T-helper 2 cell treated with Interferon-gamma antibody and Interleukin-4, amounts not matched to agents 5 μg/mL and 100 μg/mL, for 36 hours (primary cell): ENCODE measurements around the gene MRNIP.
A peak's percentile ranks its signal among the peaks of the same experiment; 100 is the strongest.

Source experiments
- DNase-seq: peaks from one replicate; pipeline ENCODE4 v3.0.0; 2021; ENCODE audit warnings: low spot score
- H3K27ac Mint-ChIP-seq: one replicate; pipeline ENCODE4 v1.8.0; 2021; ENCODE audit warnings: mild to moderate bottlenecking, mixed read lengths
- H3K27me3 Mint-ChIP-seq: one replicate; pipeline ENCODE4 v1.8.0; 2021; ENCODE audit warnings: low read depth, mixed read lengths
- H3K36me3 Mint-ChIP-seq: one replicate; pipeline ENCODE4 v1.8.0; 2021; ENCODE audit warnings: low read depth, mixed read lengths
- H3K4me1 Mint-ChIP-seq: one replicate; pipeline ENCODE4 v1.8.0; 2021; ENCODE audit warnings: low read depth, mixed read lengths
- H3K4me3 Mint-ChIP-seq: one replicate; pipeline ENCODE4 v1.8.0; 2022; ENCODE audit warnings: mild to moderate bottlenecking, moderate library complexity, mixed read lengths
- H3K9me3 Mint-ChIP-seq: one replicate; pipeline ENCODE4 v1.8.0; 2021; ENCODE audit warnings: mixed read lengths

The MRNIP gene, protein sequence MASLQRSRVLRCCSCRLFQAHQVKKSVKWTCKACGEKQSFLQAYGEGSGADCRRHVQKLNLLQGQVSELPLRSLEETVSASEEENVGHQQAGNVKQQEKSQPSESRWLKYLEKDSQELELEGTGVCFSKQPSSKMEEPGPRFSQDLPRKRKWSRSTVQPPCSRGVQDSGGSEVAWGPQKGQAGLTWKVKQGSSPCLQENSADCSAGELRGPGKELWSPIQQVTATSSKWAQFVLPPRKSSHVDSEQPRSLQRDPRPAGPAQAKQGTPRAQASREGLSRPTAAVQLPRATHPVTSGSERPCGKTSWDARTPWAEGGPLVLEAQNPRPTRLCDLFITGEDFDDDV

DNA sequence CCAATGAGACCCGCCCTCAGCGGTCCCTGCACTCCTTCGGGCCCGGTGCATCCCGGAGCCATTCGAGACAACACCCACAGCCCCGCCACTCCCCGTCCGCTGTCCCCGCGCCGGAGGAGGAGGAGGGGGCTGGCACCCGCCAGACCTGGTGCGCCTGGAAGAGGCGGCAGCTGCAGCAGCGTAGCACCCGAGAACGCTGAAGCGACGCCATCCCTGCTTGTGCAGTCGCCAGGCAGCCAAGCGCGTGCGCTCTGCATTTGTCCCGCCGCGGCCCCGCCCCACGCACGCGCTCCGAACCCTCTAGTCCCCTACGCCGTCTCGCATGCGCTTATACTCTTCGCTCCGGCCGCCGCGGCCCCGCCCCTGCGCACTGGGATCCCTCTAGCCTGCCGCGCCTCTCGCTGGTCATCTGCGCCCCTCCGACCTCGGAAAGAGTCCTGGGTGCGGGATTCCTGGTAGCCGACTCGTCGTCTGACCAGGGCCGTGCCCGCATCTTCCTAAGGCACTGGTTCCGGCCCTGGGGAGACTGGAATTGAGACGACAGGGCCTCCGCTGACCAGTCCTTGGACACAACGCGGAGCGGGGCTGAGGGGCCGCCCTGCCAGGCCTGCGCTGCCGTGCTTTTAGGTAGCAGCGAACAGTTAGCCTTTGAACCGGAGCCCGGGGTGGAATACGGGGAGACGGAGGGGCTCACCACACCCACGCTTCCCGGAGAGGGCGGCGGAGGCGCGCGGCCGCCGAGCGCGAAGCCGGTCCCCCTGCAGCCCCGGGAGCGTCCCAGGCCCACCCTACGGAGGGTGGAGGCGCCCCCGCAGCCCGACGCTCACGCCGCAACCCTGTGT lies at the start of gene MRNIP:
TSS of gene MRNIP (minus strand) at position 232 of the 842 bp plus-strand sequence. CDS start at position 211, 21 bp downstream.
- DNase-seq: peak; percentile 93
- Mint-ChIP-seq H3K4me1 (peaks cover 7% of the 10 kb centered on the region), H3K27me3 (no peaks in the 10 kb centered on the region), H3K27ac (peak within 1 kb of the TSS; percentile 86), H3K4me3 (peak within 1 kb of the TSS; percentile 97), H3K36me3 (peaks cover 13% of the 10 kb centered on the region), H3K9me3 (no peaks in the 10 kb centered on the region)

DNA sequence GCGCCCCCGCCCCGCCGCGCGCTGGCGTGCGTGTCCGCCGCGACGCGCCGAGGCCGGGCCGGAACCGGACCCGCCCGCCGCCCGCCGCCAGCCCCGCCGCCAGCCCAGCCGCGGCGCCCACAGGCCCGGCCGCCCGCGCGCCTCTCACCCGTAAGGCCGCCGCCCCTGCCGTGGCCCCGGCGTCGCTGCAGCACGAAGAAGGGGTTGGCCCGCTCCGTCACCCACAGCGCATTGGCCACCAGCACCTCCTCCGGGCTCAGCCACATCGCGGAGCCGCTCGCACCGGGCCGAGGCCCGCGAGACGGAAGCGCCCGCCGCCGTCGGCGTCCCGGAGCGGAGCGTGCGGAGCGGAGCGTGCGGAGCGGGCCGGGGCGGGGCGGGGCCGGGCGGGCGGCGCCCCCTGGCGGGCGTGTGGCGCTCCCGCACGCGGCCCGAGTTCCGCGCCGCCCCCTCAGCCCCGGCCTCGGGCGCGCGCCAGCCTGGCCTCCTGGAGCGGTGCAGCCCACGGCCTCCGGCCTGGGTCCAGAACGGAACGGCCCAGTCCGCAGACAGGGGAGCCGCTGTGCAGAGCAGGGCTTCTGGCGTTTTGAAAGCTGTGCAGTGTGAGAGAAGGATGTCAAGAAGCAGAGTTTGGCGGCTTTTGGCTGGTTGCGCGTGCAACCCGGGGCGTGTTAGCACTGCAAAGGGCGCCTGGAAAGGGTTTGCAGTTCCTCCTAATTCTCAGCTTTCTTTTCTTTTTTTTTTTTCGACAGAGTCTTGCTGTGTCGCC lies 49.1 kb upstream of the MRNIP start, which contains the start of gene TBC1D9B:
TSS of gene TBC1D9B (minus strand) at position 342 of the 769 bp plus-strand sequence. CDS start at position 266, 76 bp downstream.
- Mint-ChIP-seq H3K27ac (peak within 1 kb of the TSS; percentile 80), H3K4me3 (peak within 1 kb of the TSS; percentile 85), H3K27me3 (no peaks in the 10 kb centered on the region), H3K9me3 (no peaks in the 10 kb centered on the region), H3K36me3 (peaks cover 13% of the 10 kb centered on the region), H3K4me1 (peaks cover 10% of the 10 kb centered on the region)
- peak; percentile 63 for DNase-seq

DNA sequence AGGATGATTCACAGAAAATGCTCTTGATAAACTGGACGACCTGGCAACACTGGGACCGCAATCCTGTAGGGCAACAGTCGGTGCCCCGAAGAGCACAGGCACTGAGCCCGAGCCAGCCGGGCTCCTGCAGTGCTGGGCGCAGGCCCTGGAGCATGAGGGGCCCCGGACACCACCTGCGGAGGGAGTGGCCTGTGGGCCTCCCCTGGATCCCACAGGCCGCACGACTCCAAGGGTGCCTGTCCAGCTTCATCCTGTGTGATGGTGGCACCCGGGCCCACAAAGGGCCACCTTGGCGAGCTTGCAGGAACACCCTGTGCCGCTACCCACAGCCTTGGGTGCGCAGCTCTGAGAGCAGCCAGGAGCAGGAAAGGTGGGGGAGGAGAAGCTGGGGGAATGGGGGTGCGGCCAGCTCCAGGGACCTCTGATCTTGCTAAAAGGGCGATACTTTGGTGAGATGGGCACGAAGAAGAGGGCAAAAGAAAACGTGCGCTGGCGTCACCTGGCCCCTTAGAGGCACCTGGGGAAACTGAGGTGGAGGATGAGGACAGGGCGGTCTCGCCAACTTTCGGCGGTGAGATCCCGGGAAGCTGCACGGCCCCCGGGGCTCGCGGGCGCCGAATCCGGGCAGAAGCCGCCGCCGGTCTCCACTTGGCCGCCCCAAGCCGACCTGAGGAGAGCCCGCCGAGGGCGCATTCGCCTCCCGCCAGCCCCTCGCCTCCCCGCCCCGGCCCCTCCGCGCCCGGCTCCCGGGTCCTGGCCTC lies 48.4 kb upstream of the MRNIP start:
- no peaks in the 10 kb centered on the region for H3K27me3 Mint-ChIP-seq
- DNase-seq: no peak
- no peaks in the 10 kb centered on the region for H3K9me3 Mint-ChIP-seq
- H3K36me3 Mint-ChIP-seq: peaks cover 13% of the 10 kb centered on the region
- H3K4me3 Mint-ChIP-seq: peak overlapping the region; percentile 85
- peaks cover 10% of the 10 kb centered on the region for H3K4me1 Mint-ChIP-seq
- peak overlapping the region; percentile 80 for H3K27ac Mint-ChIP-seq

DNA sequence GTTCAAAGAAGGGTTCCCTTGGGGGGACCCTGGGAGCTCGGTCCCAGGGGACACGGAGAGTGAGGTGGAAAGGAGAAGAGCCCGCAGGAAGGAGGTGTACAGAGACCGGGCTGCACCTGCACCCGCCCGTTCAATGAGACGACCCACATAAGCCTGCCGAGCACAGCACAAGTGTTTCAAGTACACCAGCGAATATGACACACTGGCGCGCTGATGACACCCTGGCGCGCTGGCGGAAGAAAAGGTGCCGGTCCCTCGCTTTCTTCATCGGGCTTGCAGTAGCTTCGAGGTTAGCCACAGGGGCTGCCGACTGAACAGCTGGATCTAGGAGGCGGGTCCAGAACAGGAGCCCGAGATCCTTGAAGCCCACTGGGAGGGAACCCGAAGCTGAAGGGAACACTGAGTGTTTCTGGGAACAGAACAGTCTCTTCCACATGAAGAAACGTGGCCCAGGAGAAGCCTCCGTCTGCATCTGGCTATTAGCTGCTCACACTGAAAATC lies 47.7 kb upstream of the MRNIP start:
- Mint-ChIP-seq H3K9me3 (no peaks in the 10 kb centered on the region), H3K27me3 (no peaks in the 10 kb centered on the region), H3K36me3 (peaks cover 13% of the 10 kb centered on the region), H3K4me1 (peaks cover 10% of the 10 kb centered on the region), H3K27ac (no peak overlapping the region), H3K4me3 (peak overlapping the region; percentile 85)
- no peak for DNase-seq

DNA sequence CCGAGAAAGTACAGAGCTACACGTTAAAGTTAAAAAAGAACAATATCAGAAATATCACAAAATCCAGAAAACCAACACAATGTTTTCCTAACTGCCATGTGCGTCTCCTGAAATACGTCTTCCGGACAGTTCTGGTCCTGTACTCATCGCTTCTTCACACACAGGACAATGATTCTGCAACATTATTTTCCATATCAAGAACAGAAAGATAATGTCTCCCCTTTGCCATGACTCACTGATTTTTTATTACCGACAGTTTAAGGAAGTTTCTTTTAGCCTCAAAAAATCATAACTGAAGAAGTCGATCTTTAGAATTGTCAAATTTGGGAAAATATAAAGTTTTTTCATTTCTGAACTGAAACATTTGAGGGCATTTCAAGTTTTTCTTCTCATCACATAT lies 46.5 kb upstream of the MRNIP start:
- peak overlapping the region; percentile 7 for H3K27ac Mint-ChIP-seq
- H3K4me1 Mint-ChIP-seq: peaks cover 10% of the 10 kb centered on the region
- no peak overlapping the region for H3K4me3 Mint-ChIP-seq
- no peaks in the 10 kb centered on the region for H3K27me3 Mint-ChIP-seq
- DNase-seq: no peak
- H3K9me3 Mint-ChIP-seq: no peaks in the 10 kb centered on the region
- H3K36me3 Mint-ChIP-seq: peaks cover 13% of the 10 kb centered on the region

DNA sequence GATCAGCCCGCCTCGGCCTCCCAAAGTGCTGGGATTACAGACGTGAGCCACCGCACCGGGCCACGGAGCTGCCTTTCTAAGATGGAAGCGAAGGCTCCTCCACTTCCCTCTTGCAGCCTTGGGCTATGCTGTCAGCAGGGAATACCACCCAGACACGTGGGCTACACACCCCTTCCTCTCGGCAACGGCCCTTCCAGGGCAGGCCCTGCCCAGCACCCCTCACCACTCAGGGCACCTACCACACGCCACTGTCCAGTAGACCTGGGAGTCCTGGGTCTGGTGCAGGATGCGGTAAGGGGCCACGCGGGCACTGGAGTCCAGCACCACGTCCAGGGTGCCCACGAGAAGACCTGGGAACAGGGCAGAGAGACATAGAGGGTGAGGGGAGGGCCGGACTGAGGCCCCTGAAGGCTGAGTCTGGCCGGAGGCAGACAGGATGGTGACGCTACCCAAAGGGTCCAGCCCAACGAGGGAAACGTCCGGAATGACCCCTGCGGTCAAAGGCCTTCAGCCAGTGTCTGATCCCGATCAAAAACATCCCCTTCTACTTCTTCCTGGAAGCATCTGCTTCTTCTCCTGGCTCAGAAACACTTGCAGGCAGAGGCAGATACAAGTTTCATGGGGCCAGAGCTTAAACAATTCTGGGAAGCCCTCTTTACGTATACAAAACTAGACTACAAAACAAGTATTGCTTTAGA lies 46.0 kb upstream of the MRNIP start:
- no peak for DNase-seq
- no peak overlapping the region for H3K4me3 Mint-ChIP-seq
- no peaks in the 10 kb centered on the region for H3K27me3 Mint-ChIP-seq
- peak overlapping the region; percentile 7 for H3K27ac Mint-ChIP-seq
- H3K36me3 Mint-ChIP-seq: peaks cover 16% of the 10 kb centered on the region
- peaks cover 10% of the 10 kb centered on the region for H3K4me1 Mint-ChIP-seq
- H3K9me3 Mint-ChIP-seq: no peaks in the 10 kb centered on the region

DNA sequence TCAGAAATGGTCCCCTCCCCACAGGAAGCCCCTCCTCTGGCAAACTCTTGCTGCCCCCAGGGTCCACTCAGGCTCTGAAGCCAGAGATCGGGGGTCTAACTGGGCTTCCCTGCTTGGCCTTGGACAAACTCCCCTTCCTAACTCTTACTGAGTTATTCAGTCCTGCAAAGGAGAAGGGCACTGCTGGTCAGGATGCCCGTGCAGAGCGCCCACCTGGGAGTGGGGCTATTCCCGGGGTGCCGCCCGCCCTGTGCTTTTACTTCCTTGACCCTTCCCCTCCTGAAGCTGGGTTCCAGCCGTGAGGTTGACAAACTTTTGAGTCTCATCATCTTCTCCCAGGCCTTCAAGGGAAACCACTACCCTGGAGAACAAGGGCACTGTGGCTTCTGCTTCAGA lies 44.1 kb upstream of the MRNIP start:
- H3K27ac Mint-ChIP-seq: no peak overlapping the region
- peaks cover 26% of the 10 kb centered on the region for H3K36me3 Mint-ChIP-seq

DNA sequence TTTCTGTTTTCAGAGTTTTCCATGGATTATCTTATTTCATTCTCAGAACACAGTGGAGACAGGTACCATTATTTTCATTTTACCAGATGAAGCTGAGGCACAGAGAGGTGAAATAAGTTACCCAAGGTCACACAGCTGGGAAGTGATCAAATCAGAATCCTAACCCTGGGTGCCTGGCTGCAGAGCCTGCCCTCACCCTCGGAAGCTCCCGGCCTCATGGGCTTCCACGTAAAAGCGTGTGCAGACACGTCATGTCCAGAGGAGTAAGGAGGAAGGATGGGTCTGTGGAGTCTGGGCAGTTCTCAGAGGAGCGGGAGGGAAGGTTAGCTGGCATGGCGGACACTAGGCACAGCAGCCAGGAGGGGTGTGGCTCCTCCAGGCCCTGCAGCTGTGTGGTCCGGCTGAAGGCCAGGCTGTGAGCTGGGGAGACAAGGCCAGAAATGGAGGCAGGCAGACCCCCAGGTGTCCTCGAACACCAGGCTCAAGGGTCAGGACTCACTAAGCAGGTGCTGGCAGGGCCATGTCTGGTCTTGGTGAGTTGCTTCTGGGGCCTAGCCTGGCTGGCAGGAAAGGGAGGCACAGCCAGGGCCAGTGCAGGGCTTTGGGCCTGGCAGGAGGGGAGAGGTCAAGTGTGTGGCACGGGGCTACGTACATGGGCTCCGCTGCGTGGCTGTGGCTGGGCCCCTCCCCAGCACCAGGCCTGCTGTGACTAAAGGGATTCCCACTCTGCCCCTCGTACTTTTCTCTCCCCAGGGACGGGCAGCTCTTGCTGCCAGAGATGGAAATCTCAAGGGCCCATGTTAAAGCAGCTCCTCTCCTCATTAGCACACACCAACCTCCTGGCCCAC lies 43.5 kb upstream of the MRNIP start:
- Mint-ChIP-seq H3K27ac (no peak overlapping the region), H3K27me3 (no peaks in the 10 kb centered on the region), H3K4me1 (peaks cover 10% of the 10 kb centered on the region), H3K4me3 (no peak overlapping the region), H3K9me3 (no peaks in the 10 kb centered on the region), H3K36me3 (peaks cover 32% of the 10 kb centered on the region)
- DNase-seq: no peak

More for the DNA sequence above, 44.1 kb upstream of the MRNIP start:
- no peak for DNase-seq
- no peaks in the 10 kb centered on the region for H3K9me3 Mint-ChIP-seq
- peaks cover 10% of the 10 kb centered on the region for H3K4me1 Mint-ChIP-seq
- no peaks in the 10 kb centered on the region for H3K27me3 Mint-ChIP-seq
- H3K4me3 Mint-ChIP-seq: no peak overlapping the region

DNA sequence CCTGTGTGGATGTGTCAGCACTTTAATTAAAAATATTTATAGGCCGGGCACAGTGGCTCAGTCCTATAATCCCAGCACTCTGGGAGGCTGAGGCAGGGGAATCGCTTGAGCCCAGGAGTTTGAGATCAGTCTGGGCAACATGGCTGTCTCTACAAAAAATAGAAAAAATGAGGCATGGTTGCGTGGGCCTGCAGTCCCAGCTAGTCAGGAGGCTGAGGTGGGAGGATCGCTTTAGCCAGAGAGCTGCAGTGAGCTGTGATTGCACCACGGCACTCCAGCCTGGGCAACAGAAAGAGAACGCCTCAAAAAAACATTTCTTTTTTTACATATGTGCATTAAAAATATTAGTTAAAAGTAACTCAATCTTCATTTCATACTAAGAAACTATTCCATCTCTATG lies 42.8 kb upstream of the MRNIP start:
- Mint-ChIP-seq H3K9me3 (no peaks in the 10 kb centered on the region), H3K4me3 (no peak overlapping the region), H3K4me1 (peaks cover 10% of the 10 kb centered on the region), H3K36me3 (peaks cover 32% of the 10 kb centered on the region), H3K27me3 (no peaks in the 10 kb centered on the region), H3K27ac (no peak overlapping the region)
- DNase-seq: no peak

DNA sequence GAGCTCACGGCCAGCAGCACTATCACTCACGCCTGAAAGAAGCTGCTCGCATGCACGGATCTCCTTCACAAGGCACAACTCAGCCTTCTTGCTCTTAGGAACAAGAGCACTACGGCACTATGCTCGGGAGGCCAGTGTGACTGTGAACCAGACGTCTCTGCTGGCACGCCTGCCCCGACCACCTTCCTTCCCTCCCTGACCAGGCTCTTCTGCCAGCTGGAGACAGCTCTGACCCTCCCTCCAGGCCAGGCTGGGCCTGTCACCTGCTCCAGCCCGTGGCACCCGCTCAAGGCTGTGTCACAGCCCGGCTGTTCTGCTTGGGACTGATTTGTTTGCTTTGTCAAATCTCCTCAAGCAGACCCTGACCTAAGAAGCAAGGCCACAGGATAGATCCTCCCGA lies 42.1 kb upstream of the MRNIP start:
- no peak overlapping the region for H3K4me3 Mint-ChIP-seq
- no peak for DNase-seq
- H3K9me3 Mint-ChIP-seq: no peaks in the 10 kb centered on the region
- no peak overlapping the region for H3K27ac Mint-ChIP-seq
- peaks cover 4% of the 10 kb centered on the region for H3K4me1 Mint-ChIP-seq
- peaks cover 29% of the 10 kb centered on the region for H3K36me3 Mint-ChIP-seq
- H3K27me3 Mint-ChIP-seq: no peaks in the 10 kb centered on the region

DNA sequence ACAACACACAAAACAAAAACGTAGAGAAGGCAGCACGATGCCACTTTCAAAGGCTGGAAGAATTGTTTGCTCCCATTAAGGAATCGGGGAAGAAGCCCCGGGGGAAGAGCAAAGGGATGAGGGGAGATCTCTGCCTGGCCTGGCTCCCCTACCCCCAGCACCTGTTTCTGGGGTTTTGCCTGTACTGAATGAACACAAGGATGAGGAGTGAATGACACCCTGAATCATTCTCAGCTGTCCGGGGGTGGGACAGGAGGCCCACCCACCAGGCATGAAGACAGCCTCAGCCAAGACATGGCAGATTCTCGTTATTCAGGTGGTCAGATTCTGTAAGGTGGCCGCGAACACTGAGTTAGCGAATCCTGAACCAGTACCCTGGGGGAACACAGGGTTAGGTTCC lies 41.6 kb upstream of the MRNIP start:
- no peak for DNase-seq
- Mint-ChIP-seq H3K4me3 (no peak overlapping the region), H3K27me3 (no peaks in the 10 kb centered on the region), H3K36me3 (peaks cover 31% of the 10 kb centered on the region), H3K4me1 (peaks cover 4% of the 10 kb centered on the region), H3K27ac (no peak overlapping the region), H3K9me3 (no peaks in the 10 kb centered on the region)

DNA sequence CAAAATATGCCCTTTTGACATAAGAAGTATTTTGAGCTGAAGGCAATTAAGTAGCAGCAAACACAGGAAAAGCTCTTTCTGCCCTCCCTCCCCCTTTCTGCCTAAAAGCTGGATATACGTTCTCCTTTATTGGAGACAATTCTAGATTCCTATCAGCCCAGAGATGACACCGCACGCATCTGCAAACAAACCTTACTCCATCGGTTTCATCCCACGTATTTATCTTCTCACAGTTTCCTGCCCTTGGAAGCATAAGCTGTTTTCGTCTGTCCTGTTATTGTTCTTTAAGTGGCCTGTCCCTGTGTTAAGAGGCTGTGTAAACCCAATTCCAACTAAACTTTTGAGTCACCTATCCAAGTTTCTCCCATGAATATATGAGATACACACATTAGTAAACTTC lies 37.2 kb upstream of the MRNIP start:
- Mint-ChIP-seq H3K9me3 (no peaks in the 10 kb centered on the region), H3K27me3 (no peaks in the 10 kb centered on the region), H3K36me3 (peaks cover 28% of the 10 kb centered on the region), H3K4me3 (no peak overlapping the region), H3K4me1 (no peaks in the 10 kb centered on the region), H3K27ac (no peak overlapping the region)
- DNase-seq: no peak
